ENCODE measurements around the gene RASSF3. TPM values are rescaled to one million over a fixed set of nuclear protein-coding genes. Genes with fewer than 3 reads are reported as not detected.

RASSF3 gene
- total RNA-seq, 2 experiments from 2014 or later: 16.3 to 49.9 TPM

DNA sequence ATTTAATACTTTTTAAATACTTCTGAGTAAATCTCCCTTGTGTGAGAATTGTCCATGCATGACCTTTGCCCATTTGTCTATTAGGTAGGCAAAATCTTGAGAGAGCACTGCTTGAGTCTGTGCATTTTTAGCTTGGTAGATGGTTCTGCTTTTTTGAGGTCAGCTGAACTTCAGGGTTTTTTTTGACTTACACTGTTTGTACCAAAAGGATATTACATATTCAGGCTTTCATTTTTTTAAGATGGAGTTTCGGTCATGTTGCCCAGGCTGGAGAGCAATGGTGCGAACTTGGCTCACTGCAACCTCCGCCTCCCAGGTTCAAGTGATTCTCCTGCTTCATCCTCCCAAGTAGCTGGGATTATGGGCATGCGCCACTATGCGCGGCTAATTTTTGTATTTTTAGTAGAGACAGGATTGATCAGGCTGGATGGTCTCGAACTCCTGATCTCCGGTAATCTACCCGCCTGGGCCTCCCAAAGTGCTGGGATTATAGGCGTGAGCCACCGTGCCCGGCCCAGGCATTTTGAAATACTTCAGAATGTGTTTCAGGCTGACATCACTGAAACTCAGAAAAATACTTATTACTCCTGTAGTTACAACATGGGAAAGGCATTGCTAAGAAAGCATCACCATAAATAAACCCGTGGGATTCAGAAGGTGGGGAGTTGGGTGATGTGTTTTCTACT lies 11.1 kb downstream of the RASSF3 start:
- peaks cover 75% of the 10 kb centered on the region for H3K4me1 ChIP-seq (ENCODE audit: insufficient read depth, low read length, poor library complexity, severe bottlenecking)
- H3K36me3 ChIP-seq (ENCODE audit: insufficient read depth, low read length): peaks cover 19% of the 10 kb centered on the region
- H3K9me3 ChIP-seq (ENCODE audit: low read length): no peaks in the 10 kb centered on the region
- peak overlapping the region; percentile 97 for H3K27ac ChIP-seq (ENCODE audit: low read depth, low read length, poor library complexity, severe bottlenecking)
- H2AFZ ChIP-seq (ENCODE audit: low read length): peak overlapping the region; percentile 42; the same call in 1 of the 2 replicates
- BruUV-seq (replicated peaks): no TSS peak
- H4K20me1 ChIP-seq (ENCODE audit: insufficient read depth, low read length): no peaks in the 10 kb centered on the region
- peak; percentile 91 for DNase-seq (ENCODE audit: low spot score)
- H3K79me2 ChIP-seq (ENCODE audit: insufficient read depth, low read depth, low read length): peaks cover 98% of the 10 kb centered on the region
- CTCF ChIA-PET (ENCODE audit: unreplicated experiment): interaction anchor here (1.1 kb wide), 1 partner anchor 12 kb away, joined by 3 read pairs; no protein-coding TSS in a partner anchor
- H3K4me3 ChIP-seq (ENCODE audit: low read depth, low read length, poor library complexity, severe bottlenecking): peak overlapping the region; percentile 65
- peak overlapping the region; percentile 78 for H3K4me2 ChIP-seq (ENCODE audit: low read length)
- POLR2A ChIA-PET: interaction anchor here (0.6 to 3.8 kb wide), 7 partner anchors 10 to 49 kb away, joined by 3 to 19 read pairs (median 6); no protein-coding TSS in a partner anchor
- no peaks in the 10 kb centered on the region for H3K9me2 ChIP-seq (ENCODE audit: insufficient read depth, low read length)
- intact Hi-C loops (cut with micrococcal nuclease; ENCODE audit: unreplicated experiment): loop anchor here (2.0 kb wide), 1 partner anchor 55 kb away; no protein-coding TSS in a partner anchor
- TF ChIP-seq, protein P1, sequence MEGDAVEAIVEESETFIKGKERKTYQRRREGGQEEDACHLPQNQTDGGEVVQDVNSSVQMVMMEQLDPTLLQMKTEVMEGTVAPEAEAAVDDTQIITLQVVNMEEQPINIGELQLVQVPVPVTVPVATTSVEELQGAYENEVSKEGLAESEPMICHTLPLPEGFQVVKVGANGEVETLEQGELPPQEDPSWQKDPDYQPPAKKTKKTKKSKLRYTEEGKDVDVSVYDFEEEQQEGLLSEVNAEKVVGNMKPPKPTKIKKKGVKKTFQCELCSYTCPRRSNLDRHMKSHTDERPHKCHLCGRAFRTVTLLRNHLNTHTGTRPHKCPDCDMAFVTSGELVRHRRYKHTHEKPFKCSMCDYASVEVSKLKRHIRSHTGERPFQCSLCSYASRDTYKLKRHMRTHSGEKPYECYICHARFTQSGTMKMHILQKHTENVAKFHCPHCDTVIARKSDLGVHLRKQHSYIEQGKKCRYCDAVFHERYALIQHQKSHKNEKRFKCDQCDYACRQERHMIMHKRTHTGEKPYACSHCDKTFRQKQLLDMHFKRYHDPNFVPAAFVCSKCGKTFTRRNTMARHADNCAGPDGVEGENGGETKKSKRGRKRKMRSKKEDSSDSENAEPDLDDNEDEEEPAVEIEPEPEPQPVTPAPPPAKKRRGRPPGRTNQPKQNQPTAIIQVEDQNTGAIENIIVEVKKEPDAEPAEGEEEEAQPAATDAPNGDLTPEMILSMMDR (conservative IDR thresholded peaks at IDR 0.05; ENCODE audit: low read length): no peak
- TF ChIP-seq EZH2phosphoT487 (IDR thresholded peaks at IDR 0.05; ENCODE audit: borderline replicate concordance, low read depth, low read length): no peak

DNA sequence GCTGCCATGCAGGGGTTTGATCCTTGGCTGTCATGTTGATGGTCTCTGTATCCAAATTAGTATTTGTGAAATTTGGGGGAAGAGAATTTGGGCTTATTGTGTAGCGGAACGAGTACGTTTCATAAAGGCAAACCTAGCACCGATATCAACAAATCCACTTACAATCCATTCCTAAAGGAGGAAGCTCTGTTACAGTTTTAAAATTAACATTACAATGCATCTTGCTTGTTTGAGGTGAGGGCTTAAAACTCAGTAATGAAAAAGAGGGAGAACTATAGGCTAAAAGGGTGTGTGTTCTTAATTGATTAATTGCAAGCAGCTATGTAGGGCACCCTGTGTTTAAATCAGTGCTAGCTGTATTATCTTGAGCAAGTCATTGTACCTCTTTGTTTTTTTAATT lies 13.7 kb downstream of the RASSF3 start:
- Histone ChIP-seq H3K79me2 (ENCODE audit: insufficient read depth, low read depth, low read length) (peaks cover 98% of the 10 kb centered on the region), H3K9me3 (ENCODE audit: low read length) (no peaks in the 10 kb centered on the region), H3K4me2 (ENCODE audit: low read length) (peak overlapping the region; percentile 78; the same call in 1 of the 2 replicates), H3K4me1 (ENCODE audit: insufficient read depth, low read length, poor library complexity, severe bottlenecking) (peaks cover 64% of the 10 kb centered on the region), H2AFZ (ENCODE audit: low read length) (no peak overlapping the region), H3K27ac (ENCODE audit: low read depth, low read length, poor library complexity, severe bottlenecking) (peak overlapping the region; percentile 32), H3K9me2 (ENCODE audit: insufficient read depth, low read length) (no peaks in the 10 kb centered on the region), H3K36me3 (ENCODE audit: insufficient read depth, low read length) (peaks cover 12% of the 10 kb centered on the region), H4K20me1 (ENCODE audit: insufficient read depth, low read length) (no peaks in the 10 kb centered on the region; the same call in 1 of the 2 replicates), H3K4me3 (ENCODE audit: low read depth, low read length, poor library complexity, severe bottlenecking) (no peak overlapping the region)
- POLR2A ChIA-PET: interaction anchor here (1.1 to 3.8 kb wide), 3 partner anchors 15 to 40 kb away, joined by 7 to 19 read pairs (median 14); no protein-coding TSS in a partner anchor
- TF ChIP-seq, protein P1 (conservative IDR thresholded peaks at IDR 0.05; ENCODE audit: low read length): no peak
- TF ChIP-seq EZH2phosphoT487 (IDR thresholded peaks at IDR 0.05; ENCODE audit: borderline replicate concordance, low read depth, low read length): no peak
- intact Hi-C loops (cut with micrococcal nuclease; ENCODE audit: unreplicated experiment): no loop called here
- CTCF ChIA-PET (ENCODE audit: unreplicated experiment): no interaction called here
- DNase-seq (ENCODE audit: low spot score): no peak
- no TSS peak for BruUV-seq (replicated peaks)

Measured in OCI-LY7 (cell line).